Naive thymus-derived CD4-positive, alpha-beta T cell (primary cell): ENCODE data around the gene TCHHL1. TPM values are rescaled to one million over a fixed set of nuclear protein-coding genes. Genes with fewer than 3 reads are reported as not detected.

Experiments used
- ATAC-seq: fragments of 150-1000 bp; cut with Tn5 transposase; 2 replicates; pipeline ENCODE4 v1.10.0; 2021; ENCODE audit warnings: mild to moderate bottlenecking, moderate library complexity
- CTCF ChIA-PET: fragments of 350-600 bp; sonication (Branson Sonifier 250); formaldehyde crosslinking; loops from one replicate; lab custom pipeline; 2021; ENCODE audit warnings: antibody characterized with exemption; lab: Charles Lee
- POLR2A ChIA-PET: fragments of 350-600 bp; sonication (Branson Sonifier 250); formaldehyde crosslinking; loops from one replicate; lab custom pipeline; 2021; ENCODE audit warnings: antibody characterized with exemption, inconsistent platforms; lab: Charles Lee
- DNase-seq, 9 donors: peaks; one replicate each; pipeline versions ENCODE4 v3.0.0 to v3.0.0-alpha.2; 2020 to 2022; ENCODE audit warnings: mixed read lengths in 1 of 9
- H3K27ac ChIP-seq: one replicate; pipeline ENCODE4 v1.7.0; 2013; ENCODE audit warnings: mild to moderate bottlenecking, low read depth, low read length, moderate library complexity
- H3K27me3 ChIP-seq, 2 donors: one replicate each; pipeline ENCODE4 v1.7.0; 2013; ENCODE audit warnings: low read length in 2 of 2, mild to moderate bottlenecking in 2 of 2, moderate library complexity in 2 of 2; ENCODE audit not compliant: control insufficient read depth in 2 of 2, insufficient read depth in 2 of 2
- H3K36me3 ChIP-seq, 3 experiments: 1 replicate in 2 of 3; 2 replicates in 1 of 3; pipeline ENCODE4 v1.7.0; 2013; ENCODE audit warnings: low read length in 3 of 3, mild to moderate bottlenecking in 3 of 3, moderate library complexity in 1 of 3; ENCODE audit not compliant: insufficient read depth in 3 of 3, control insufficient read depth in 2 of 3
- H3K4me1 ChIP-seq, 2 donors: one replicate each; pipeline ENCODE4 v1.7.0; 2013; ENCODE audit warnings: low read length in 2 of 2, mild to moderate bottlenecking in 2 of 2, moderate library complexity in 1 of 2; ENCODE audit not compliant: control insufficient read depth in 2 of 2, insufficient read depth in 2 of 2
- H3K4me3 ChIP-seq: 2 replicates; pipeline ENCODE4 v1.7.0; 2013; ENCODE audit warnings: mild to moderate bottlenecking, low read length
- H3K9me3 ChIP-seq, 3 experiments: 1 replicate in 2 of 3; 2 replicates in 1 of 3; pipeline ENCODE4 v1.7.0; 2013; ENCODE audit warnings: low read length in 3 of 3; ENCODE audit not compliant: control insufficient read depth in 2 of 3
- H3K27ac Mint-ChIP-seq, 9 donors: one replicate each; pipeline ENCODE4 v1.8.0; 2020 to 2022; ENCODE audit warnings: mixed read lengths in 9 of 9, mild to moderate bottlenecking in 8 of 9, moderate library complexity in 5 of 9, inconsistent platforms in 2 of 9
- H3K27me3 Mint-ChIP-seq, 5 donors: one replicate each; pipeline ENCODE4 v1.8.0; 2021 to 2022; ENCODE audit warnings: mixed read lengths in 5 of 5, mild to moderate bottlenecking in 1 of 5
- H3K36me3 Mint-ChIP-seq, 5 donors: one replicate each; pipeline ENCODE4 v1.8.0; 2020 to 2022; ENCODE audit warnings: mixed read lengths in 5 of 5, mild to moderate bottlenecking in 3 of 5, inconsistent platforms in 1 of 5
- H3K4me1 Mint-ChIP-seq, 7 donors: one replicate each; pipeline ENCODE4 v1.8.0; 2020 to 2022; ENCODE audit warnings: mixed read lengths in 7 of 7, mild to moderate bottlenecking in 3 of 7, inconsistent platforms in 1 of 7
- H3K4me3 Mint-ChIP-seq, 10 donors: one replicate each; pipeline ENCODE4 v1.8.0; 2020 to 2022; ENCODE audit warnings: mild to moderate bottlenecking in 10 of 10, mixed read lengths in 10 of 10, moderate library complexity in 6 of 10, inconsistent platforms in 2 of 10
- H3K9me3 Mint-ChIP-seq, 11 donors: one replicate each; pipeline ENCODE4 v1.8.0; 2020 to 2022; ENCODE audit warnings: mixed read lengths in 11 of 11, mild to moderate bottlenecking in 4 of 11, inconsistent platforms in 1 of 11, moderate library complexity in 1 of 11
- intact Hi-C, 2 donors: fragments of 100-400 bp; cut with micrococcal nuclease; formaldehyde crosslinking; loops; one replicate each; pipeline ENCODE4 v1.15.1; 2023
- polyA plus RNA-seq, 2 donors: library from polyadenylated mRNA; unstranded; fragments of 300-500 nt; fragmentation: Illumina TruSeq; gene quantifications; one replicate each; pipeline ENCODE4 v1.2.3, GENCODE V29; 2021
- total RNA-seq, 6 experiments: library from RNA in 5 of 6; stranded (reverse) in 5 of 6; gene quantifications; 1 replicate in 5 of 6; 2 replicates in 1 of 6; pipeline ENCODE4 v1.2.3 and lab custom pipeline; 2021 to 2026

Gene TCHHL1
- total and polyA plus RNA-seq, 7 experiments from 2014 or later: not detected

GRCh38 chr1:152053375-152053774, 35.5 kb downstream of the TCHHL1 start:
- Histone ChIP-seq H3K27ac (no peak overlapping the region), H3K27me3 (peaks cover 0 to 5% of the 10 kb centered on the region in 2 donors), H3K4me3 (no peak overlapping the region), H3K36me3 (no peaks in the 10 kb centered on the region), H3K9me3 (no peaks in the 10 kb centered on the region), H3K4me1 (peaks cover 3 to 5% of the 10 kb centered on the region in 2 donors)
- no peak for DNase-seq
- no peak for ATAC-seq
- intact Hi-C loops: no loop called here
- Mint-ChIP-seq H3K27ac (no peak overlapping the region), H3K4me3 (no peak overlapping the region), H3K36me3 (no peaks in the 10 kb centered on the region), H3K27me3 (peaks cover 0 to 49% (median 18%) of the 10 kb centered on the region in 5 donors), H3K4me1 (peaks cover 3 to 22% (median 9%) of the 10 kb centered on the region in 7 donors), H3K9me3 (no peaks in the 10 kb centered on the region)
- ChIA-PET POLR2A (interaction anchor here (0.6 kb wide), 1 partner anchor 106 kb away, joined by 3 read pairs; the partner anchor contains the start of gene RPTN), CTCF (interaction anchor here (0.9 to 6.1 kb wide), 8 partner anchors 12 to 406 kb away, joined by 3 to 97 read pairs (median 8); partner anchors contain the start of gene S100A11)

- ChIA-PET POLR2A (interaction anchor here (0.7 kb wide), 1 partner anchor 1453 kb away, joined by 3 read pairs; no protein-coding TSS in a partner anchor), CTCF (interaction anchor here (0.7 to 6.1 kb wide), 8 partner anchors 11 to 407 kb away, joined by 3 to 97 read pairs (median 8); partner anchors contain the start of gene S100A11)
- Histone ChIP-seq H3K27me3 (peaks cover 0 to 5% of the 10 kb centered on the region in 2 donors), H3K4me3 (no peak overlapping the region), H3K27ac (no peak overlapping the region), H3K9me3 (no peaks in the 10 kb centered on the region), H3K4me1 (peaks cover 11% of the 10 kb centered on the region in 2 donors), H3K36me3 (no peaks in the 10 kb centered on the region)
- peak; percentile 51 to 81 (median 76) for DNase-seq
- Mint-ChIP-seq H3K27ac (peak overlapping the region in 1 of 9 donors; percentile 7), H3K36me3 (no peaks in the 10 kb centered on the region), H3K9me3 (no peaks in the 10 kb centered on the region), H3K4me1 (peaks cover 11 to 30% (median 17%) of the 10 kb centered on the region in 7 donors), H3K27me3 (peaks cover 0 to 42% (median 12%) of the 10 kb centered on the region in 5 donors), H3K4me3 (no peak overlapping the region)
- ATAC-seq: peak; percentile 31
- intact Hi-C loops: loop anchor here (1.0 kb wide), 6 partner anchors 17 to 408 kb away; no protein-coding TSS in a partner anchor
These were observed 36.3 kb downstream of the TCHHL1 start for GRCh38 chr1:152052606-152053005.

GRCh38 chr1:152050886-152051675, 37.8 kb downstream of the TCHHL1 start:
- Mint-ChIP-seq H3K4me1 (peaks cover 16 to 37% (median 22%) of the 10 kb centered on the region in 7 donors), H3K9me3 (no peaks in the 10 kb centered on the region), H3K4me3 (no peak overlapping the region), H3K27me3 (peaks cover 0 to 33% (median 12%) of the 10 kb centered on the region in 5 donors), H3K36me3 (no peaks in the 10 kb centered on the region), H3K27ac (peak overlapping the region in 5 of 9 donors; percentile 16 to 62 (median 43))
- DNase-seq: no peak
- H3K36me3 ChIP-seq: no peaks in the 10 kb centered on the region
- POLR2A ChIA-PET: interaction anchor here (7.2 kb wide), 1 partner anchor 15 kb away, joined by 90 read pairs; the partner anchor contains the start of gene S100A11
- peaks cover 19 to 21% of the 10 kb centered on the region in 2 donors for H3K4me1 ChIP-seq
- H3K27ac ChIP-seq: no peak overlapping the region
- CTCF ChIA-PET: interaction anchor here (0.7 to 4.2 kb wide), 7 partner anchors 16 to 407 kb away, joined by 3 to 27 read pairs (median 4); no protein-coding TSS in a partner anchor
- intact Hi-C loops: no loop called here
- H3K4me3 ChIP-seq: no peak overlapping the region
- no peaks in the 10 kb centered on the region for H3K9me3 ChIP-seq
- no peak for ATAC-seq
- no peaks in the 10 kb centered on the region for H3K27me3 ChIP-seq

GRCh38 chr1:152049291-152050083, 39.4 kb downstream of the TCHHL1 start:
- intact Hi-C loops: loop anchor here (2.0 to 5.0 kb wide), 2 partner anchors 63 to 259 kb away; partner anchors contain the start of gene TDRKH (in 1 of the 2)
- no peaks in the 10 kb centered on the region for H3K27me3 ChIP-seq
- H3K4me1 Mint-ChIP-seq: peaks cover 21 to 47% (median 29%) of the 10 kb centered on the region in 7 donors
- ChIA-PET POLR2A (interaction anchor here (0.6 to 7.2 kb wide), 4 partner anchors 14 to 138 kb away, joined by 3 to 90 read pairs (median 4); partner anchors contain the start of gene S100A11), CTCF (interaction anchor here (1.3 to 4.2 kb wide), 3 partner anchors 8 to 136 kb away, joined by 3 to 27 read pairs (median 26); no protein-coding TSS in a partner anchor)
- no peak overlapping the region for H3K4me3 ChIP-seq
- ATAC-seq (no peak), DNase-seq (no peak)
- peaks cover 0 to 2% (median 0%) of the 10 kb centered on the region in 5 donors for H3K36me3 Mint-ChIP-seq
- H3K36me3 ChIP-seq: no peaks in the 10 kb centered on the region
- no peaks in the 10 kb centered on the region for H3K9me3 ChIP-seq
- peak overlapping the region in 7 of 9 donors; percentile 12 to 70 (median 20) for H3K27ac Mint-ChIP-seq
- H3K9me3 Mint-ChIP-seq: no peaks in the 10 kb centered on the region
- H3K4me3 Mint-ChIP-seq: no peak overlapping the region
- peaks cover 0 to 18% (median 7%) of the 10 kb centered on the region in 5 donors for H3K27me3 Mint-ChIP-seq
- H3K4me1 ChIP-seq: peaks cover 19 to 21% of the 10 kb centered on the region in 2 donors
- no peak overlapping the region for H3K27ac ChIP-seq

GRCh38 chr1:152048416-152049009, 40.4 kb downstream of the TCHHL1 start:
- DNase-seq: no peak
- Histone ChIP-seq H3K9me3 (no peaks in the 10 kb centered on the region), H3K27me3 (no peaks in the 10 kb centered on the region), H3K4me3 (peak overlapping the region; percentile 10), H3K4me1 (peaks cover 19 to 21% of the 10 kb centered on the region in 2 donors), H3K27ac (peak overlapping the region; percentile 81), H3K36me3 (no peaks in the 10 kb centered on the region)
- Mint-ChIP-seq H3K4me3 (peak overlapping the region; percentile 56 to 87 (median 77)), H3K9me3 (no peaks in the 10 kb centered on the region), H3K27me3 (peaks cover 0 to 9% (median 2%) of the 10 kb centered on the region in 5 donors), H3K36me3 (peaks cover 0 to 2% (median 0%) of the 10 kb centered on the region in 5 donors), H3K4me1 (peaks cover 21 to 53% (median 30%) of the 10 kb centered on the region in 7 donors), H3K27ac (peak overlapping the region; percentile 92 to 98 (median 98))
- CTCF ChIA-PET: interaction anchor here (0.8 to 4.2 kb wide), 5 partner anchors 9 to 137 kb away, joined by 3 to 27 read pairs (median 5); no protein-coding TSS in a partner anchor
- POLR2A ChIA-PET: interaction anchor here (0.6 to 7.2 kb wide), 7 partner anchors 13 to 144 kb away, joined by 3 to 90 read pairs (median 3); partner anchors contain the start of gene S100A11
- ATAC-seq: peak; percentile 56
- intact Hi-C loops: loop anchor here (1.0 to 5.0 kb wide), 4 partner anchors 13 to 437 kb away; partner anchors contain the start of gene TDRKH (in 1 of the 2)
